ENCODE results near the gene MAPK9. TPM values are rescaled to one million over a fixed set of nuclear protein-coding genes. Genes with fewer than 3 reads are reported as not detected.
A peak's percentile ranks its signal among the peaks of the same experiment; 100 is the strongest.

MAPK9 gene
- total RNA-seq, 2 donors from 2014 or later, result 46.4 to 50.2 TPM

GRCh38 chr5:180332861-180333260, 41.0 kb upstream of the MAPK9 start:
- DNase-seq, result no peak
- no peak for TF ChIP-seq CTCF (IDR thresholded peaks at IDR 0.05)
- Histone ChIP-seq H3K36me3 (no peaks in the 10 kb centered on the region), H3K27me3 (no peaks in the 10 kb centered on the region), H3K27ac (no peak overlapping the region), H3K9ac (ENCODE audit: low read depth in 2 of 2, low read length in 2 of 2) (no peak overlapping the region), H3K9me3 (no peaks in the 10 kb centered on the region), H3K4me3 (no peak overlapping the region), H3K4me1 (no peaks in the 10 kb centered on the region)
- intact Hi-C loops (cut with DNase I), result no loop called here

- Histone ChIP-seq H3K9me3 (no peaks in the 10 kb centered on the region), H3K9ac (ENCODE audit: low read depth in 2 of 2, low read length in 2 of 2) (no peak overlapping the region), H3K27ac (no peak overlapping the region), H3K4me3 (no peak overlapping the region), H3K4me1 (no peaks in the 10 kb centered on the region), H3K36me3 (no peaks in the 10 kb centered on the region), H3K27me3 (no peaks in the 10 kb centered on the region)
- intact Hi-C loops (cut with DNase I), result no loop called here
- DNase-seq, result no peak
- no peak for TF ChIP-seq CTCF (IDR thresholded peaks at IDR 0.05)
Measured at GRCh38 chr5:180332051-180332517, 40.2 kb upstream of the MAPK9 start.

GRCh38 chr5:180331647-180331950, 39.7 kb upstream of the MAPK9 start:
- Histone ChIP-seq H3K27ac (no peak overlapping the region), H3K9ac (ENCODE audit: low read depth in 2 of 2, low read length in 2 of 2) (no peak overlapping the region)
- intact Hi-C loops (cut with DNase I), result no loop called here

GRCh38 chr5:180330810-180331646, 39.1 kb upstream of the MAPK9 start:
- no peak overlapping the region for H3K4me3 ChIP-seq
- H3K36me3 ChIP-seq, result no peaks in the 10 kb centered on the region
- H3K27me3 ChIP-seq, result no peaks in the 10 kb centered on the region
- no peak for TF ChIP-seq CTCF (IDR thresholded peaks at IDR 0.05)
- no peaks in the 10 kb centered on the region for H3K9me3 ChIP-seq
- no peak overlapping the region for H3K27ac ChIP-seq
- peak; percentile 39 for DNase-seq
- H3K9ac ChIP-seq (ENCODE audit: low read depth in 2 of 2, low read length in 2 of 2), result peak overlapping the region in 1 of 2 donors; percentile 12
- H3K4me1 ChIP-seq, result no peaks in the 10 kb centered on the region
- intact Hi-C loops (cut with DNase I), result no loop called here

More at GRCh38 chr5:180331647-180331950, 39.7 kb upstream of the MAPK9 start:
- no peaks in the 10 kb centered on the region for H3K27me3 ChIP-seq
- no peak for TF ChIP-seq CTCF (IDR thresholded peaks at IDR 0.05)
- H3K9me3 ChIP-seq, result no peaks in the 10 kb centered on the region
- H3K4me1 ChIP-seq, result no peaks in the 10 kb centered on the region
- no peak overlapping the region for H3K4me3 ChIP-seq
- H3K36me3 ChIP-seq, result no peaks in the 10 kb centered on the region
- no peak for DNase-seq

- Histone ChIP-seq H3K9ac (ENCODE audit: low read depth in 2 of 2, low read length in 2 of 2) (no peak overlapping the region), H3K36me3 (no peaks in the 10 kb centered on the region), H3K27me3 (no peaks in the 10 kb centered on the region), H3K4me1 (no peaks in the 10 kb centered on the region), H3K9me3 (no peaks in the 10 kb centered on the region), H3K27ac (no peak overlapping the region), H3K4me3 (no peak overlapping the region)
- no peak for DNase-seq
- intact Hi-C loops (cut with DNase I), result no loop called here
- no peak for TF ChIP-seq CTCF (IDR thresholded peaks at IDR 0.05)
Measured at GRCh38 chr5:180330270-180330648, 38.4 kb upstream of the MAPK9 start.
